Measurements from ENCODE around the gene CCDC187. TPM values are rescaled to one million over a fixed set of nuclear protein-coding genes. Genes with fewer than 3 reads are reported as not detected.

The CCDC187 gene
- total and polyA plus RNA-seq, 2 experiments from 2014 or later: 0.13 to 1.3 TPM

- no peak overlapping the region for H3K4me3 ChIP-seq
- TF ChIP-seq, protein P1, sequence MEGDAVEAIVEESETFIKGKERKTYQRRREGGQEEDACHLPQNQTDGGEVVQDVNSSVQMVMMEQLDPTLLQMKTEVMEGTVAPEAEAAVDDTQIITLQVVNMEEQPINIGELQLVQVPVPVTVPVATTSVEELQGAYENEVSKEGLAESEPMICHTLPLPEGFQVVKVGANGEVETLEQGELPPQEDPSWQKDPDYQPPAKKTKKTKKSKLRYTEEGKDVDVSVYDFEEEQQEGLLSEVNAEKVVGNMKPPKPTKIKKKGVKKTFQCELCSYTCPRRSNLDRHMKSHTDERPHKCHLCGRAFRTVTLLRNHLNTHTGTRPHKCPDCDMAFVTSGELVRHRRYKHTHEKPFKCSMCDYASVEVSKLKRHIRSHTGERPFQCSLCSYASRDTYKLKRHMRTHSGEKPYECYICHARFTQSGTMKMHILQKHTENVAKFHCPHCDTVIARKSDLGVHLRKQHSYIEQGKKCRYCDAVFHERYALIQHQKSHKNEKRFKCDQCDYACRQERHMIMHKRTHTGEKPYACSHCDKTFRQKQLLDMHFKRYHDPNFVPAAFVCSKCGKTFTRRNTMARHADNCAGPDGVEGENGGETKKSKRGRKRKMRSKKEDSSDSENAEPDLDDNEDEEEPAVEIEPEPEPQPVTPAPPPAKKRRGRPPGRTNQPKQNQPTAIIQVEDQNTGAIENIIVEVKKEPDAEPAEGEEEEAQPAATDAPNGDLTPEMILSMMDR (IDR thresholded peaks at IDR 0.05; ENCODE audit: low read depth, low read length): no peak
- peaks cover 8% of the 10 kb centered on the region for H3K4me1 ChIP-seq (ENCODE audit: low read depth)
- H3K27ac ChIP-seq: no peak overlapping the region
- no peaks in the 10 kb centered on the region for H3K36me3 ChIP-seq
- H3K27me3 ChIP-seq: no peaks in the 10 kb centered on the region
- DNase-seq (ENCODE audit: low read depth in 1 of 2, low spot score in 1 of 2): no peak
- no peaks in the 10 kb centered on the region for H3K9me3 ChIP-seq (ENCODE audit: low read depth)
Measured at GRCh38 chr9:136232969-136233368, 70.9 kb downstream of the CCDC187 start.

GRCh38 chr9:136231478-136232297 lies 72.2 kb downstream of the CCDC187 start:
- Histone ChIP-seq H3K36me3 (no peaks in the 10 kb centered on the region), H3K27ac (no peak overlapping the region), H3K4me1 (ENCODE audit: low read depth) (peaks cover 8% of the 10 kb centered on the region), H3K4me3 (no peak overlapping the region), H3K9me3 (ENCODE audit: low read depth) (no peaks in the 10 kb centered on the region), H3K27me3 (no peaks in the 10 kb centered on the region)
- TF ChIP-seq, protein P1 (IDR thresholded peaks at IDR 0.05; ENCODE audit: low read depth, low read length): no peak
- no peak for DNase-seq (ENCODE audit: low read depth in 1 of 2, low spot score in 1 of 2)

DNA sequence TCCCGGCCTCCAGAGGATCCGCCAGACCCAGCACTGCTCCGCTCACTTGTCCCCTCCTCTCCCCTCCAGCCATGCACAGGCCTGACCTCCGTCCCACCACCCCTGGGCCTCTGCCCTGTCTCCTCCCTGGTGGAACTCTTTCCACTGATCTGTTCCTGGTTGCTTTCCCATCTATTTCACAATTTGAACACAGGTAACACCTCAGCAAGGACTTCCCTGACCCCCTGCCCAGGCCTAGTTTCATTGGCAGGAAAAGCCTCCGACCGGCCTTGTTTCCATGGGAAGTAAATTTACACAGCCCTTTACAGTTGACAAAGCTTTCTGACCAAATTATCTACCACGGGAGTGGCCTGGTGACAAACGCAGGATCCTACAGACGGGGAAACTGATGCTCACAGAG lies 73.1 kb downstream of the CCDC187 start:
- TF ChIP-seq, protein P1 (IDR thresholded peaks at IDR 0.05; ENCODE audit: low read depth, low read length): no peak
- H3K9me3 ChIP-seq (ENCODE audit: low read depth): no peaks in the 10 kb centered on the region
- DNase-seq (ENCODE audit: low read depth in 1 of 2, low spot score in 1 of 2): no peak
- H3K27me3 ChIP-seq: no peaks in the 10 kb centered on the region
- no peak overlapping the region for H3K27ac ChIP-seq
- H3K36me3 ChIP-seq: no peaks in the 10 kb centered on the region
- H3K4me1 ChIP-seq (ENCODE audit: low read depth): peaks cover 8% of the 10 kb centered on the region
- no peak overlapping the region for H3K4me3 ChIP-seq

DNA sequence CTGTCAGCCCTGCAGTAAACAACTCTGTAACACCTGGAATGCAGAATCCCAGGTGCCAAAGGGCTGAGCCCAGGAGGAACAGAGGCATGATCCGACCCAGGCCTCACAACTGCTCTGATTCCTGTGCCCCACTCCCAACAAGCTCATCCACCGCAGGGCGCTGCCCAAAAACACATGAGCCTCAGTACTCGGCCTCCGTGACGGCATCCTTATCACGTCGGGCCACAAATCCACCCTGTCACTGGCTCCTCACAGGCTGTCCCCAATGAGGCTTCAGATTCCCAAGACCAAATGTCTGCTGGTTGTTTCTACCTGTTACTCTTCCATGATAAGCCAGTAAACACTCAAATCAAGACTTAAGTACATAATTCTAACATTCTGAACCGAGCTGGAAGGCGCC lies 73.5 kb downstream of the CCDC187 start:
- TF ChIP-seq, protein P1 (IDR thresholded peaks at IDR 0.05; ENCODE audit: low read depth, low read length): no peak
- no peaks in the 10 kb centered on the region for H3K9me3 ChIP-seq (ENCODE audit: low read depth)
- H3K4me1 ChIP-seq (ENCODE audit: low read depth): peaks cover 8% of the 10 kb centered on the region
- no peak overlapping the region for H3K27ac ChIP-seq
- no peaks in the 10 kb centered on the region for H3K36me3 ChIP-seq
- H3K27me3 ChIP-seq: no peaks in the 10 kb centered on the region
- no peak overlapping the region for H3K4me3 ChIP-seq
- no peak for DNase-seq (ENCODE audit: low read depth in 1 of 2, low spot score in 1 of 2)

DNA sequence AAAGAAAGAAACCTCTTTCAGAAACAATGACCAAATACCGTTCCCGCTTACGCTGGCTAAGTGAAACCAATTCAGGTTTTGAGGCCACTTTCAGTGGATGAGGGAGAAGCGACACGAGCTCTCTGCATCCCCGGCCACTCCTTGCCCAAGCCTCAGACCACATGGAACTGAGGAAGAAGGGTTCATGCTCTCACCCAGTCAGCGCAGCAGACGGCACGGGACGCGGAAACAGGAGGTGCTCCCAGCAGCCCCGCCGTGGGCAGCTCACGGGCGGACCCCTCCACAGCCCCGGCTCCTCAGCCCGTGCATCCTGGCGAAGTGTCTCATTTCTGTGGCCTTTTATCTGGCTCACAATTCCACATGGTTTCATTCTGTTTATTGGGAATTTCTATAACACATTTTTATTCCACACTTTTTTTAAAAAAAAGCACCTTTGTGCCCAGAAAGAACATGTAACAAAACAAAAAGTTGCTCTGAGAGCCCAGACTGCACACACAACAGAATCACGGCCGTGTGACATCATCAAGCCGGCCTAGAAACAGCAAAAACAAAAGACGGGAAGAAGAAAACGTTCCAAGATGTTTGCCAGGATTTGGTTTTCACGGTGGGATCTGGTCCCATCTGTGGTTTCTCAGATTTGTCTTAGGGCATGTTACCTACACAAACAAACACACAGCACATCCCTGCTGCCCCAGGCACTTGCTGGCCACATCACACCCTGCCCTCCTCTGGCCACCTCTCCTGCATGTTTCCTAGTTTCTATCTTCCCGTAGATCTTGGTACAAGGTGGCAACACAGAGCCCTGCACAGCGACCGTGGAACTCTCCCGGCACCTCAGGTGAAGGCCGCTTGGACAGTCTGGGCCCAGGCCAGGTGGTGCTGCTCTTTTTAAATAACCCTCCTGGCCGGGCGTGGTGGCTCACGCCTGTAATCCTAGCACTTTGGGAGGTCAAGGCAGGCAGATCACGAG lies 74.5 kb downstream of the CCDC187 start:
- no peaks in the 10 kb centered on the region for H3K9me3 ChIP-seq (ENCODE audit: low read depth)
- DNase-seq (ENCODE audit: low read depth in 1 of 2, low spot score in 1 of 2): no peak
- H3K27me3 ChIP-seq: no peaks in the 10 kb centered on the region
- H3K4me1 ChIP-seq (ENCODE audit: low read depth): peaks cover 8% of the 10 kb centered on the region
- TF ChIP-seq, protein P1 (IDR thresholded peaks at IDR 0.05; ENCODE audit: low read depth, low read length): no peak
- H3K4me3 ChIP-seq: no peak overlapping the region
- H3K27ac ChIP-seq: no peak overlapping the region
- H3K36me3 ChIP-seq: no peaks in the 10 kb centered on the region

Data from cardiac muscle cell (in vitro differentiated cells and primary cell).